PC-3 (cell line): ENCODE measurements around the gene PLOD1. TPM values are rescaled to one million over a fixed set of nuclear protein-coding genes. Genes with fewer than 3 reads are reported as not detected.

ENCODE experiments used
- ATAC-seq: fragments of 200-7000 bp; cut with Tn5 transposase; 2 replicates; pipeline ENCODE4 v1.9.1; 2020; ENCODE audit warnings: mild to moderate bottlenecking, moderate library complexity
- BruUV-seq: library from RNA; stranded (reverse); fragments of 400-500 nt; replicated peaks from 2 replicates; lab custom pipeline; 2021; lab: Mats Ljungman, UMichigan
- CTCF ChIA-PET: fragments of 300-600 bp; sonication (Branson Sonifier 250); formaldehyde crosslinking; loops from one replicate; lab custom pipeline; 2022; ENCODE audit warnings: antibody characterized with exemption; lab: Charles Lee
- POLR2A ChIA-PET: fragments of 300-600 bp; sonication (Branson Sonifier 250); formaldehyde crosslinking; loops from one replicate; lab custom pipeline; 2022; ENCODE audit warnings: antibody characterized with exemption; ENCODE audit not compliant: unreplicated experiment; lab: Charles Lee
- DNase-seq: peaks from one replicate; pipeline ENCODE4 v3.0.0-alpha.2; 2015
- H2AFZ ChIP-seq: fragments of 300-600 bp; sonication (generic); 2 replicates; pipeline ENCODE4 v1.6.0; 2016; ENCODE audit warnings: antibody characterized with exemption, low read length
- H3F3A ChIP-seq: fragments of 300-600 bp; sonication (generic); one replicate; pipeline ENCODE4 v1.6.0; 2017; ENCODE audit warnings: antibody characterized with exemption, low read length, control low read depth, mild to moderate bottlenecking; ENCODE audit not compliant: unreplicated experiment
- H3K27ac ChIP-seq: fragments of 300-600 bp; sonication (generic); 2 replicates; pipeline ENCODE4 v1.5.1; 2016; ENCODE audit warnings: mild to moderate bottlenecking, low read length
- H3K27me3 ChIP-seq: fragments of 300-600 bp; sonication (generic); 2 replicates; pipeline ENCODE4 v1.6.1; 2016; ENCODE audit warnings: low read length, mixed read lengths
- H3K36me3 ChIP-seq: fragments of 300-600 bp; sonication (generic); 2 replicates; pipeline ENCODE4 v1.6.1; 2016; ENCODE audit warnings: low read depth, mixed run types, low read length, mixed read lengths
- H3K4me1 ChIP-seq: fragments of 300-600 bp; sonication (generic); 2 replicates; pipeline ENCODE4 v1.5.1; 2016; ENCODE audit warnings: low read length; ENCODE audit not compliant: insufficient read depth
- H3K4me2 ChIP-seq: fragments of 300-600 bp; sonication (generic); 2 replicates; pipeline ENCODE4 v1.6.0; 2016; ENCODE audit warnings: low read length
- H3K4me3 ChIP-seq: fragments of 300-600 bp; sonication (generic); 2 replicates; pipeline ENCODE4 v1.5.1; 2016; ENCODE audit warnings: mild to moderate bottlenecking, low read length, mixed read lengths
- H3K79me2 ChIP-seq: fragments of 300-600 bp; sonication (generic); 2 replicates; pipeline ENCODE4 v1.6.1; 2017; ENCODE audit warnings: low read length, mixed read lengths
- H3K9ac ChIP-seq: fragments of 300-600 bp; sonication (generic); 2 replicates; pipeline ENCODE4 v1.6.0; 2016; ENCODE audit warnings: mild to moderate bottlenecking, low read length
- H3K9me2 ChIP-seq: fragments of 300-600 bp; sonication (generic); replicated peaks from 2 replicates; pipeline ENCODE4 v1.6.1; 2016; ENCODE audit warnings: mixed run types, low read length, mixed read lengths
- H3K9me3 ChIP-seq: fragments of 300-600 bp; sonication (generic); 2 replicates; pipeline ENCODE4 v1.6.1; 2016; ENCODE audit warnings: low read length, mixed read lengths
- H4K20me1 ChIP-seq: fragments of 300-600 bp; sonication (generic); 2 replicates; pipeline ENCODE4 v1.6.1; 2016; ENCODE audit warnings: low read length, mixed read lengths
- EZH2 ChIP-seq: fragments of 300-600 bp; sonication (generic); IDR thresholded peaks from one replicate; pipeline ENCODE4 v1.6.1; 2017; ENCODE audit warnings: antibody characterized with exemption, mild to moderate bottlenecking, low read length; ENCODE audit not compliant: unreplicated experiment
- EZH2phosphoT487 ChIP-seq: fragments of 300-600 bp; sonication (generic); IDR thresholded peaks from 2 replicates; pipeline ENCODE4 v1.6.1; 2018; ENCODE audit warnings: mild to moderate bottlenecking, antibody characterized with exemption, low read length, borderline replicate concordance
- intact Hi-C: fragments of 100-400 bp; cut with micrococcal nuclease; formaldehyde crosslinking; loops from 2 replicates; pipeline ENCODE4 v1.9.0; 2023
- total RNA-seq: library from RNA; depleted of rRNA; stranded (reverse); fragments of >200 nt; gene quantifications from 2 replicates; pipeline ENCODE4 v1.2.3, GENCODE V29; 2014
- TF ChIP-seq, protein P1 (sequence below): fragments of 300-600 bp; sonication (generic); conservative IDR thresholded peaks from 2 replicates; pipeline ENCODE4 v1.5.1; 2017; ENCODE audit warnings: antibody characterized with exemption, low read depth, mild to moderate bottlenecking, low read length

Gene PLOD1
- total RNA-seq, 1 experiment from 2014 or later: 179 TPM

DNA sequence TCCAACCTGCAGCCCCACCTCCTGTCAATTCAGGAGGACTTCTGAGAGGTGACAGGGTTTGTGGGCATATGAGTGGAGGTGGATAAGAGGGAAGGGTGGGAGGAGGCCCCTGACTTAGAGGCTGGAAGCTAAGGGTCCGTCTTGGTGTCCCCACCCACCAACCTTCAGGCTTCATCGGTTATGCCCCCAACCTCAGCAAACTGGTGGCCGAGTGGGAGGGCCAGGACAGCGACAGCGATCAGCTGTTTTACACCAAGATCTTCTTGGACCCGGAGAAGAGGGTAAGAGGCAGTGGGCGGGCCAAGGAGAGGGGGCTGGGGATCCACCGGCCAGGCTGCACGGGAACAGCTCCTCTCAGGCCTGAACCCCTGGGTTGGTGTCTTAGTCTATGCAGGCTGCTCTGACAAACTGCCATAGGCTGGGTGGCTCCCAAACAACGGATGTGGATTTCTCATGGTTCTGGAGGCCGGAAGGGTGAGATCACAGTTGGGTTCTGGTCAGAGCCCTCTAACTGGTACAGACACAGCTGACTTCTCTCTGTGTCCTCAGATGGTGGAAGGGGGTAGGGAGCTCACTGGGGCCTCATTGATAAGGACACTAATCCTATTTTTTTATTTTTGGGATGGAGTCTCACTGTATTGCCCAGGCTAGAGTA is 18.1 kb downstream of the PLOD1 start:
- H3K27ac ChIP-seq: no peak overlapping the region
- POLR2A ChIA-PET: no interaction called here
- H3K9me3 ChIP-seq: no peaks in the 10 kb centered on the region
- H3K9me2 ChIP-seq: no peaks in the 10 kb centered on the region
- no peak overlapping the region for H3K9ac ChIP-seq
- no peak for TF ChIP-seq EZH2phosphoT487
- no peak for TF ChIP-seq EZH2
- TF ChIP-seq, protein P1, sequence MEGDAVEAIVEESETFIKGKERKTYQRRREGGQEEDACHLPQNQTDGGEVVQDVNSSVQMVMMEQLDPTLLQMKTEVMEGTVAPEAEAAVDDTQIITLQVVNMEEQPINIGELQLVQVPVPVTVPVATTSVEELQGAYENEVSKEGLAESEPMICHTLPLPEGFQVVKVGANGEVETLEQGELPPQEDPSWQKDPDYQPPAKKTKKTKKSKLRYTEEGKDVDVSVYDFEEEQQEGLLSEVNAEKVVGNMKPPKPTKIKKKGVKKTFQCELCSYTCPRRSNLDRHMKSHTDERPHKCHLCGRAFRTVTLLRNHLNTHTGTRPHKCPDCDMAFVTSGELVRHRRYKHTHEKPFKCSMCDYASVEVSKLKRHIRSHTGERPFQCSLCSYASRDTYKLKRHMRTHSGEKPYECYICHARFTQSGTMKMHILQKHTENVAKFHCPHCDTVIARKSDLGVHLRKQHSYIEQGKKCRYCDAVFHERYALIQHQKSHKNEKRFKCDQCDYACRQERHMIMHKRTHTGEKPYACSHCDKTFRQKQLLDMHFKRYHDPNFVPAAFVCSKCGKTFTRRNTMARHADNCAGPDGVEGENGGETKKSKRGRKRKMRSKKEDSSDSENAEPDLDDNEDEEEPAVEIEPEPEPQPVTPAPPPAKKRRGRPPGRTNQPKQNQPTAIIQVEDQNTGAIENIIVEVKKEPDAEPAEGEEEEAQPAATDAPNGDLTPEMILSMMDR: no peak
- no TSS peak for BruUV-seq
- H3K27me3 ChIP-seq: no peaks in the 10 kb centered on the region
- H3F3A ChIP-seq: no peaks in the 10 kb centered on the region
- peaks cover 35% of the 10 kb centered on the region for H3K36me3 ChIP-seq
- CTCF ChIA-PET: no interaction called here
- H3K79me2 ChIP-seq: no peaks in the 10 kb centered on the region
- intact Hi-C loops: no loop called here
- H3K4me3 ChIP-seq: no peak overlapping the region
- H3K4me2 ChIP-seq: no peak overlapping the region
- DNase-seq: no peak
- ATAC-seq: no peak
- H4K20me1 ChIP-seq: no peaks in the 10 kb centered on the region
- H3K4me1 ChIP-seq: no peaks in the 10 kb centered on the region
- no peak overlapping the region for H2AFZ ChIP-seq

DNA sequence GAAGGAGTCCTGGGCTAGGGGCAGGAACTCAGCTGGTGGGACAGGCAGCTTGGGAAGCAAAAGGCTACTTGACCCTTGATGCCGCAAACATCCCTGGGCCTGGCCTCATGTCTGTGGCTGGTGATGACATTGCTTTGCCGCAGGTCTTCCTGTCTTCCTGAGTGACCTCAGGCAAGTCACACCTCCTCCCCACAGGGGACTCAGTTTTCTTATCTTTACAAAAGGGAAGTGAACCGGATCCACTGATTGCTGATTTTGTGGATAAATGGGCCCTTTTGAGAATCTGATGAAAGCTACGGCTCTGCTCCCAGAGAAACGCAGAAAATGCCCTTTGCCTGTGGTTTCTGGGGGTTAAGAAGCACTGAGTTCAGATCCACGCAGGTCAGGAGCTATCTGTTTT is 20.7 kb downstream of the PLOD1 start:
- Histone ChIP-seq H3K4me2 (no peak overlapping the region), H3K9me3 (no peaks in the 10 kb centered on the region), H3K27ac (no peak overlapping the region), H3K9me2 (no peaks in the 10 kb centered on the region), H3K36me3 (peaks cover 17% of the 10 kb centered on the region; the same call in 1 of the 2 replicates), H3K4me1 (no peaks in the 10 kb centered on the region), H3K79me2 (no peaks in the 10 kb centered on the region), H3K9ac (no peak overlapping the region), H4K20me1 (no peaks in the 10 kb centered on the region), H3K27me3 (no peaks in the 10 kb centered on the region), H3F3A (no peaks in the 10 kb centered on the region), H3K4me3 (no peak overlapping the region), H2AFZ (no peak overlapping the region)
- no TSS peak for BruUV-seq
- TF ChIP-seq EZH2phosphoT487 (no peak), EZH2 (no peak)
- TF ChIP-seq, protein P1: no peak
- intact Hi-C loops: no loop called here
- no peak for DNase-seq
- ATAC-seq: no peak
- ChIA-PET CTCF (no interaction called here), POLR2A (no interaction called here)

DNA sequence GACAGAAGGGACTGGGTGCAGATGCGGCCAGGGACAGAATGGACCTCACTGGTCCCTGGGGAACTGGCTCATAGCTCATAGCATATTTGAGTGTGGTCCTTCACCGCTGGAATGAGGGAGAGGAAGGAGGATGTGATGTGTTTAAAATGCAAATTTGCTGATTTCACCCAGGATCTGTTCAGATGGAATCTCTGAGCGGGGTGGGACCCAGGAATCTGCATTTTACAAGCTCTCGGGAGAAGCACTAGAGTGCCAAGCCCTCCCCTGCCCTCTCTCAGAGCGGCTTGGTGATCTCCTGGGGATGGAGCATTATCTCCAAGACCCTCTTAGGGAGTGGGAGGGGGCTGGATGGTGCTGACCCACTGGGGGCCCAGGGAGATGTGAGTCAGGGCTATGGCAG is 22.9 kb downstream of the PLOD1 start:
- ATAC-seq (no peak), DNase-seq (no peak)
- TF ChIP-seq EZH2phosphoT487: no peak
- TF ChIP-seq, protein P1: no peak
- TF ChIP-seq EZH2: no peak
- no peak overlapping the region for H3K27ac ChIP-seq
- H3K4me2 ChIP-seq: no peak overlapping the region
- no peak overlapping the region for H3K4me3 ChIP-seq
- H3K9me3 ChIP-seq: no peaks in the 10 kb centered on the region
- no peaks in the 10 kb centered on the region for H3K9me2 ChIP-seq
- H4K20me1 ChIP-seq: no peaks in the 10 kb centered on the region
- POLR2A ChIA-PET: no interaction called here
- H3K4me1 ChIP-seq: no peaks in the 10 kb centered on the region
- H2AFZ ChIP-seq: no peak overlapping the region
- intact Hi-C loops: no loop called here
- BruUV-seq: no TSS peak
- no peaks in the 10 kb centered on the region for H3K79me2 ChIP-seq
- no peak overlapping the region for H3K9ac ChIP-seq
- CTCF ChIA-PET: no interaction called here
- no peaks in the 10 kb centered on the region for H3K27me3 ChIP-seq
- peaks cover 17% of the 10 kb centered on the region; the same call in 1 of the 2 replicates for H3K36me3 ChIP-seq
- H3F3A ChIP-seq: no peaks in the 10 kb centered on the region
